Measurements from ENCODE around the gene TOLLIP.

GRCh38 chr11:1231396-1232020 is 77.9 kb downstream of the TOLLIP start:
- TF ChIP-seq, protein P1, sequence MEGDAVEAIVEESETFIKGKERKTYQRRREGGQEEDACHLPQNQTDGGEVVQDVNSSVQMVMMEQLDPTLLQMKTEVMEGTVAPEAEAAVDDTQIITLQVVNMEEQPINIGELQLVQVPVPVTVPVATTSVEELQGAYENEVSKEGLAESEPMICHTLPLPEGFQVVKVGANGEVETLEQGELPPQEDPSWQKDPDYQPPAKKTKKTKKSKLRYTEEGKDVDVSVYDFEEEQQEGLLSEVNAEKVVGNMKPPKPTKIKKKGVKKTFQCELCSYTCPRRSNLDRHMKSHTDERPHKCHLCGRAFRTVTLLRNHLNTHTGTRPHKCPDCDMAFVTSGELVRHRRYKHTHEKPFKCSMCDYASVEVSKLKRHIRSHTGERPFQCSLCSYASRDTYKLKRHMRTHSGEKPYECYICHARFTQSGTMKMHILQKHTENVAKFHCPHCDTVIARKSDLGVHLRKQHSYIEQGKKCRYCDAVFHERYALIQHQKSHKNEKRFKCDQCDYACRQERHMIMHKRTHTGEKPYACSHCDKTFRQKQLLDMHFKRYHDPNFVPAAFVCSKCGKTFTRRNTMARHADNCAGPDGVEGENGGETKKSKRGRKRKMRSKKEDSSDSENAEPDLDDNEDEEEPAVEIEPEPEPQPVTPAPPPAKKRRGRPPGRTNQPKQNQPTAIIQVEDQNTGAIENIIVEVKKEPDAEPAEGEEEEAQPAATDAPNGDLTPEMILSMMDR (IDR thresholded peaks at IDR 0.05; ENCODE audit: low read length), result no peak
- no peak for TF ChIP-seq EZH2 (IDR thresholded peaks at IDR 0.05; ENCODE audit: borderline replicate concordance, low read length)

Data from OCI-LY1 (cell line).